DOHH2 (cell line): ENCODE measurements around the gene FANCB.

Experiments
- EZH2phosphoT487 ChIP-seq: fragments of 200-600 bp; sonication (generic); IDR thresholded peaks from 2 replicates; pipeline ENCODE4 v1.6.1; 2017; ENCODE audit warnings: borderline replicate concordance, mild to moderate bottlenecking, antibody characterized with exemption, low read length, moderate library complexity, mixed read lengths
- TF ChIP-seq, protein P1 (sequence below): fragments of 200-600 bp; sonication (generic); IDR thresholded peaks from one replicate; pipeline ENCODE4 v1.5.1; 2014; ENCODE audit warnings: antibody characterized with exemption, mild to moderate bottlenecking, low read depth, low read length; ENCODE audit not compliant: poor library complexity, severe bottlenecking

DNA sequence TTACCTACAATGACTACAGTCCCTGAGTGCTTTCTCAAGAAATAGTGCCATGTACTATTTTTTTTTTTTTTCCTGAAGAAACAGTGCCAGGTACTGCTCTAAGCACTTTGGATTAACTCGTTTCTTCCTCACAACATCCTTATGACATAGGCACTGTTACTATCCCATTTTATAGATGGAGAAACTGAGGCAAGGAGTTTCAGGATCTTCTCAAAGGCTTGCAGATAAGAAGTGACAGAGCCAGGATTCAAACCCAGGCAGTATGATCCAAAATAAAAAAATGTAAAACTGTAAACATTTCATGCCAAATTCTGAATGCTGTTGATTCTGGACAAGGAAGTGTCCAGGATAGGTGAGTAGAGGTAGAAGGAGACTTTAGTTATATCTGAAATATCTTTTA, 1.1 kb downstream of the FANCB start:
- TF ChIP-seq, protein P1, sequence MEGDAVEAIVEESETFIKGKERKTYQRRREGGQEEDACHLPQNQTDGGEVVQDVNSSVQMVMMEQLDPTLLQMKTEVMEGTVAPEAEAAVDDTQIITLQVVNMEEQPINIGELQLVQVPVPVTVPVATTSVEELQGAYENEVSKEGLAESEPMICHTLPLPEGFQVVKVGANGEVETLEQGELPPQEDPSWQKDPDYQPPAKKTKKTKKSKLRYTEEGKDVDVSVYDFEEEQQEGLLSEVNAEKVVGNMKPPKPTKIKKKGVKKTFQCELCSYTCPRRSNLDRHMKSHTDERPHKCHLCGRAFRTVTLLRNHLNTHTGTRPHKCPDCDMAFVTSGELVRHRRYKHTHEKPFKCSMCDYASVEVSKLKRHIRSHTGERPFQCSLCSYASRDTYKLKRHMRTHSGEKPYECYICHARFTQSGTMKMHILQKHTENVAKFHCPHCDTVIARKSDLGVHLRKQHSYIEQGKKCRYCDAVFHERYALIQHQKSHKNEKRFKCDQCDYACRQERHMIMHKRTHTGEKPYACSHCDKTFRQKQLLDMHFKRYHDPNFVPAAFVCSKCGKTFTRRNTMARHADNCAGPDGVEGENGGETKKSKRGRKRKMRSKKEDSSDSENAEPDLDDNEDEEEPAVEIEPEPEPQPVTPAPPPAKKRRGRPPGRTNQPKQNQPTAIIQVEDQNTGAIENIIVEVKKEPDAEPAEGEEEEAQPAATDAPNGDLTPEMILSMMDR, result no peak
- TF ChIP-seq EZH2phosphoT487, result no peak
